ENCODE data around the gene MRTFB.

DNA sequence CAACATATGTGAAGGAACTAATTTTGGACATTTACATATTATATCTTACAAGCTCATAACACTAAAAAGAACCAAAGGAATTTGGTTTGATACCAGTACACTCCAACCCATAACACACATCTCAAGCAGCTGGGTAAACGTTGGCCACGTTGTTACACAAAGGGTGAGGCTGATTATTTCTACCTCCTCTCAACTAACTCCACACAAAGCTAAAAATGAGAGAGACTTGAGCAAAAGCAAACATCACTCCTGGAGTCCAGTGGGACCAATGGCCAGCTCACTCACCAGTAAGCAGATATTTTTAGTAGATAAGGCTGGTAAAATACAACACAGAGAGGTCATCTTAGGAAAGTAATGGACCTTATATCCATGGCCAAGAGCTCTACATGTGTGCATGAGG lies 207.6 kb downstream of the MRTFB start:
- TF ChIP-seq EZH2 (IDR thresholded peaks at IDR 0.05; ENCODE audit: borderline replicate concordance, low read depth, low read length, severe bottlenecking) (no peak), POLR2AphosphoS5 (IDR thresholded peaks at IDR 0.05; ENCODE audit: insufficient read depth, low read depth, low read length) (no peak), JUN (IDR thresholded peaks at IDR 0.05; ENCODE audit: borderline replicate concordance, insufficient read depth, insufficient read length, low read depth) (no peak), FOS (IDR thresholded peaks at IDR 0.05; ENCODE audit: borderline replicate concordance, insufficient read depth, low read length) (no peak), POLR2A (IDR thresholded peaks at IDR 0.05; ENCODE audit: low read depth, low read length) (no peak), MYC (IDR thresholded peaks at IDR 0.05; ENCODE audit: low read depth, low read length) (no peak), GATA2 (IDR thresholded peaks at IDR 0.05; ENCODE audit: insufficient read depth, insufficient read length, low read depth, low read length) (no peak)
- TF ChIP-seq, protein P1, sequence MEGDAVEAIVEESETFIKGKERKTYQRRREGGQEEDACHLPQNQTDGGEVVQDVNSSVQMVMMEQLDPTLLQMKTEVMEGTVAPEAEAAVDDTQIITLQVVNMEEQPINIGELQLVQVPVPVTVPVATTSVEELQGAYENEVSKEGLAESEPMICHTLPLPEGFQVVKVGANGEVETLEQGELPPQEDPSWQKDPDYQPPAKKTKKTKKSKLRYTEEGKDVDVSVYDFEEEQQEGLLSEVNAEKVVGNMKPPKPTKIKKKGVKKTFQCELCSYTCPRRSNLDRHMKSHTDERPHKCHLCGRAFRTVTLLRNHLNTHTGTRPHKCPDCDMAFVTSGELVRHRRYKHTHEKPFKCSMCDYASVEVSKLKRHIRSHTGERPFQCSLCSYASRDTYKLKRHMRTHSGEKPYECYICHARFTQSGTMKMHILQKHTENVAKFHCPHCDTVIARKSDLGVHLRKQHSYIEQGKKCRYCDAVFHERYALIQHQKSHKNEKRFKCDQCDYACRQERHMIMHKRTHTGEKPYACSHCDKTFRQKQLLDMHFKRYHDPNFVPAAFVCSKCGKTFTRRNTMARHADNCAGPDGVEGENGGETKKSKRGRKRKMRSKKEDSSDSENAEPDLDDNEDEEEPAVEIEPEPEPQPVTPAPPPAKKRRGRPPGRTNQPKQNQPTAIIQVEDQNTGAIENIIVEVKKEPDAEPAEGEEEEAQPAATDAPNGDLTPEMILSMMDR (IDR thresholded peaks at IDR 0.05; ENCODE audit: extremely low read depth in 1 of 2, insufficient read depth in 1 of 2, low read depth in 1 of 2, low read length in 2 of 2): no peak
- TF ChIP-seq, protein P2, sequence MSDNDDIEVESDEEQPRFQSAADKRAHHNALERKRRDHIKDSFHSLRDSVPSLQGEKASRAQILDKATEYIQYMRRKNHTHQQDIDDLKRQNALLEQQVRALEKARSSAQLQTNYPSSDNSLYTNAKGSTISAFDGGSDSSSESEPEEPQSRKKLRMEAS (IDR thresholded peaks at IDR 0.05; ENCODE audit: insufficient read depth, insufficient read length): no peak

All from endothelial cell of umbilical vein (primary cell).